ENCODE measurements around the gene NT5C2. TPM values are rescaled to one million over a fixed set of nuclear protein-coding genes. Genes with fewer than 3 reads are reported as not detected.
"Not testable (repeated sequence)": the region's sequence is repeated elsewhere in the genome, so short reads cannot be mapped to it uniquely, and the experiment has no call there.

The NT5C2 gene
- total RNA-seq, 2 donors from 2014 or later: 105 to 114 TPM

- H3K9me3 ChIP-seq: no peaks in the 10 kb centered on the region
- no peak overlapping the region for H3K4me3 ChIP-seq
- TF ChIP-seq CTCF (IDR thresholded peaks at IDR 0.05): no peak
- peak overlapping the region in 1 of 2 donors; percentile 5 for H3K27ac ChIP-seq
- no peaks in the 10 kb centered on the region for H3K36me3 ChIP-seq
- H3K4me1 ChIP-seq (ENCODE audit: control insufficient read depth in 1 of 2, low read depth in 2 of 2): peaks cover 18 to 51% of the 10 kb centered on the region in 2 donors
- H3K27me3 ChIP-seq (replicated peaks; ENCODE audit: insufficient read depth): no peaks in the 10 kb centered on the region
- no peak for DNase-seq (ENCODE audit: low spot score)
- ATAC-seq (ENCODE audit: insufficient number of reproducible peaks, low FRiP score, low read depth): no peak
Observed at GRCh38 chr10:103232772-103233488, 39.9 kb upstream of the NT5C2 start.

DNA sequence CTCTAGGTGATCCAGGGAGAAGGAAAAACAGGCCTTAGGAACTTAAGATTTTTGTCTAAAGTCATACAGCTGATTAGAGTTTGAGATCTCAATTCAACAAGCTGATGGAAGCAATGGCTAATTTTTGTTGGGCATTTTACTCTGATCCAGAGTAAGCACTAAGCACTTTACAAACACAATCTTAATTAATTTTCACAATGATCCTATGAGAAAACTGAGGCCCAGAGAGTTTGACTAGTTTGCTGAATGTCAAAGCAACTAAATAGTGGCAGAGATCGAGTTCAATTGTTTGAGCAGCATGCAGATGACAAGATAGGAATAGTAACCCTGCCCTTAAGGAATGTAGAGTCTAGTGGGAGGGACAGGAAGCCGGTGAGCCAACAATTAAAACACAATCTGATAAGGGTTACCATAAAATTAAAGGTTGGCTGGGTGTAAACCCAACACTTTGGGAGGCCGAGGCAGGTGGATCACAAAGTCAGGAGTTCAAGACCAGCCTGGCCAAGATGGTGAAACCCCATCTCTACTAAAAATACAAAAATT lies 39.1 kb upstream of the NT5C2 start:
- DNase-seq (ENCODE audit: low spot score): no peak
- no peak overlapping the region for H3K4me3 ChIP-seq
- TF ChIP-seq CTCF (IDR thresholded peaks at IDR 0.05): no peak
- H3K4me1 ChIP-seq (ENCODE audit: control insufficient read depth in 1 of 2, low read depth in 2 of 2): peaks cover 21 to 57% of the 10 kb centered on the region in 2 donors
- H3K27ac ChIP-seq: peak overlapping the region; percentile 64 to 77
- ATAC-seq (ENCODE audit: insufficient number of reproducible peaks, low FRiP score, low read depth): no peak
- no peaks in the 10 kb centered on the region for H3K27me3 ChIP-seq (replicated peaks; ENCODE audit: insufficient read depth)
- no peaks in the 10 kb centered on the region for H3K36me3 ChIP-seq
- H3K9me3 ChIP-seq: no peaks in the 10 kb centered on the region

GRCh38 chr10:103231047-103231551 lies 38.0 kb upstream of the NT5C2 start:
- no peaks in the 10 kb centered on the region for H3K9me3 ChIP-seq
- peak; percentile 26 for ATAC-seq (ENCODE audit: insufficient number of reproducible peaks, low FRiP score, low read depth)
- H3K4me1 ChIP-seq (ENCODE audit: control insufficient read depth in 1 of 2, low read depth in 2 of 2): peaks cover 21 to 57% of the 10 kb centered on the region in 2 donors

GRCh38 chr10:103227416-103227815 lies 34.3 kb upstream of the NT5C2 start:
- Histone ChIP-seq H3K4me1 (ENCODE audit: control insufficient read depth in 1 of 2, low read depth in 2 of 2) (peaks cover 19 to 51% of the 10 kb centered on the region in 2 donors), H3K36me3 (no peaks in the 10 kb centered on the region), H3K27me3 (replicated peaks; ENCODE audit: insufficient read depth) (no peaks in the 10 kb centered on the region), H3K27ac (peak overlapping the region; percentile 52 to 77), H3K4me3 (no peak overlapping the region), H3K9me3 (peaks cover 17% of the 10 kb centered on the region)
- ATAC-seq (ENCODE audit: insufficient number of reproducible peaks, low FRiP score, low read depth) (no peak), DNase-seq (ENCODE audit: low spot score) (no peak)
- TF ChIP-seq CTCF (IDR thresholded peaks at IDR 0.05): no peak

More at GRCh38 chr10:103231047-103231551, 38.0 kb upstream of the NT5C2 start:
- DNase-seq (ENCODE audit: low spot score): no peak
- no peaks in the 10 kb centered on the region for H3K27me3 ChIP-seq (replicated peaks; ENCODE audit: insufficient read depth)
- H3K27ac ChIP-seq: peak overlapping the region; percentile 77 to 90
- no peak for TF ChIP-seq CTCF (IDR thresholded peaks at IDR 0.05)
- H3K36me3 ChIP-seq: no peaks in the 10 kb centered on the region
- H3K4me3 ChIP-seq: peak overlapping the region; percentile 35

- no peak overlapping the region for H3K4me3 ChIP-seq
- no peak for DNase-seq (ENCODE audit: low spot score)
- no peaks in the 10 kb centered on the region for H3K27me3 ChIP-seq (replicated peaks; ENCODE audit: insufficient read depth)
- ATAC-seq (ENCODE audit: insufficient number of reproducible peaks, low FRiP score, low read depth): no peak
- peaks cover 17% of the 10 kb centered on the region for H3K9me3 ChIP-seq
- no peaks in the 10 kb centered on the region for H3K36me3 ChIP-seq
- H3K4me1 ChIP-seq (ENCODE audit: control insufficient read depth in 1 of 2, low read depth in 2 of 2): peaks cover 10 to 36% of the 10 kb centered on the region in 2 donors
- TF ChIP-seq CTCF (IDR thresholded peaks at IDR 0.05): no peak
- no peak overlapping the region for H3K27ac ChIP-seq
Observed at GRCh38 chr10:103225939-103226338, 32.9 kb upstream of the NT5C2 start.

- not testable (repeated sequence) for H3K27ac ChIP-seq; ATAC-seq (ENCODE audit: insufficient number of reproducible peaks, low FRiP score, low read depth); DNase-seq (ENCODE audit: low spot score); H3K36me3 ChIP-seq; H3K27me3 ChIP-seq (replicated peaks; ENCODE audit: insufficient read depth); H3K4me3 ChIP-seq
- peaks cover 3 to 24% of the 10 kb centered on the region in 2 donors for H3K4me1 ChIP-seq (ENCODE audit: control insufficient read depth in 1 of 2, low read depth in 2 of 2)
- peaks cover 17% of the 10 kb centered on the region for H3K9me3 ChIP-seq
Observed at GRCh38 chr10:103224721-103225120, 31.6 kb upstream of the NT5C2 start.

Measured in thoracic aorta (tissue), 2 donors.